Measurements from ENCODE around the gene GPR162.

The GPR162 gene, protein sequence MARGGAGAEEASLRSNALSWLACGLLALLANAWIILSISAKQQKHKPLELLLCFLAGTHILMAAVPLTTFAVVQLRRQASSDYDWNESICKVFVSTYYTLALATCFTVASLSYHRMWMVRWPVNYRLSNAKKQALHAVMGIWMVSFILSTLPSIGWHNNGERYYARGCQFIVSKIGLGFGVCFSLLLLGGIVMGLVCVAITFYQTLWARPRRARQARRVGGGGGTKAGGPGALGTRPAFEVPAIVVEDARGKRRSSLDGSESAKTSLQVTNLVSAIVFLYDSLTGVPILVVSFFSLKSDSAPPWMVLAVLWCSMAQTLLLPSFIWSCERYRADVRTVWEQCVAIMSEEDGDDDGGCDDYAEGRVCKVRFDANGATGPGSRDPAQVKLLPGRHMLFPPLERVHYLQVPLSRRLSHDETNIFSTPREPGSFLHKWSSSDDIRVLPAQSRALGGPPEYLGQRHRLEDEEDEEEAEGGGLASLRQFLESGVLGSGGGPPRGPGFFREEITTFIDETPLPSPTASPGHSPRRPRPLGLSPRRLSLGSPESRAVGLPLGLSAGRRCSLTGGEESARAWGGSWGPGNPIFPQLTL

GRCh38 chr12:6821591-6822425 lies at the start of gene GPR162:
Gene GPR162, plus strand, starts transcription at chr12:6821821. Its CDS starts 2,078 bp downstream, at chr12:6823899.
- no peak within 1 kb of the TSS for H3K27ac ChIP-seq (ENCODE audit: low read length)
- H3K9ac ChIP-seq (ENCODE audit: low read length in 2 of 2) = peak within 1 kb of the TSS; percentile 47 to 60
- no peaks in the 10 kb centered on the region for H3K9me3 ChIP-seq (ENCODE audit: control insufficient read depth in 2 of 2, low read length in 2 of 2)
- peaks cover 32% of the 10 kb centered on the region for H3K4me1 ChIP-seq (ENCODE audit: control insufficient read depth, insufficient read depth, low read length)
- peak within 1 kb of the TSS; percentile 70 to 72 for H3K4me3 ChIP-seq (ENCODE audit: low read length in 2 of 2)
- no peaks in the 10 kb centered on the region for H3K36me3 ChIP-seq (ENCODE audit: control insufficient read depth in 2 of 2, insufficient read depth in 2 of 2, low read length in 2 of 2)
- peaks cover 0 to 16% of the 10 kb centered on the region in 2 donors for H3K27me3 ChIP-seq (ENCODE audit: control insufficient read depth in 1 of 2, insufficient read depth in 2 of 2, low read length in 2 of 2)

DNA sequence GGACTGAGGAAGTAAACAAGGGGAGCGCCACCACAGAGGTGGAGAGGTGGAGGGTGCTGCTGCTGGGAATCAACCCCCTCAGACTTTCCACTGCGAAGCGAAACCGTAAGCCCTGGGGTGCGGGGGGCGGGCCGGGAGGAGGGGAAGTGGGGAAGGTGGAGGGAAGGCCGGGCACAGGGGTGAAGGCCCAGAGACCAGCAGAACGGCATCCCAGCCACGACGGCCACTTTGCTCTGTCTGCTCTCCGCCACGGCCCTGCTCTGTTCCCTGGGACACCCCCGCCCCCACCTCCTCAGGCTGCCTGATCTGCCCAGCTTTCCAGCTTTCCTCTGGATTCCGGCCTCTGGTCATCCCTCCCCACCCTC lies 49.3 kb upstream of the GPR162 start, which contains the start of gene LAG3:
LAG3 (plus strand) TSS at position 190 of the 365 bp plus-strand sequence. CDS start 333 bp downstream, outside the sequence.
- peak within 1 kb of the TSS in 1 of 2 donors; percentile 57 for H3K4me3 ChIP-seq (ENCODE audit: low read length in 2 of 2)
- no peaks in the 10 kb centered on the region for H3K27me3 ChIP-seq (ENCODE audit: control insufficient read depth in 1 of 2, insufficient read depth in 2 of 2, low read length in 2 of 2)
- H3K36me3 ChIP-seq (ENCODE audit: control insufficient read depth in 2 of 2, insufficient read depth in 2 of 2, low read length in 2 of 2) = peaks cover 11 to 13% of the 10 kb centered on the region in 2 donors
- peak within 1 kb of the TSS in 1 of 2 donors; percentile 27 for H3K9ac ChIP-seq (ENCODE audit: low read length in 2 of 2)
- H3K4me1 ChIP-seq (ENCODE audit: control insufficient read depth, insufficient read depth, low read length) = peaks cover 46% of the 10 kb centered on the region
- peak within 1 kb of the TSS; percentile 31 for H3K27ac ChIP-seq (ENCODE audit: low read length)
- H3K9me3 ChIP-seq (ENCODE audit: control insufficient read depth in 2 of 2, low read length in 2 of 2) = no peaks in the 10 kb centered on the region

- H3K9me3 ChIP-seq (ENCODE audit: control insufficient read depth in 2 of 2, low read length in 2 of 2) = no peaks in the 10 kb centered on the region
- H3K27me3 ChIP-seq (ENCODE audit: control insufficient read depth in 1 of 2, insufficient read depth in 2 of 2, low read length in 2 of 2) = no peaks in the 10 kb centered on the region
- H3K4me3 ChIP-seq (ENCODE audit: low read length in 2 of 2) = peak overlapping the region in 1 of 2 donors; percentile 57
- H3K4me1 ChIP-seq (ENCODE audit: control insufficient read depth, insufficient read depth, low read length) = peaks cover 46% of the 10 kb centered on the region
- peak overlapping the region in 1 of 2 donors; percentile 27 for H3K9ac ChIP-seq (ENCODE audit: low read length in 2 of 2)
- H3K27ac ChIP-seq (ENCODE audit: low read length) = peak overlapping the region; percentile 31
- peaks cover 11 to 13% of the 10 kb centered on the region in 2 donors for H3K36me3 ChIP-seq (ENCODE audit: control insufficient read depth in 2 of 2, insufficient read depth in 2 of 2, low read length in 2 of 2)
These were observed 48.7 kb upstream of the GPR162 start for GRCh38 chr12:6772726-6773589.

DNA sequence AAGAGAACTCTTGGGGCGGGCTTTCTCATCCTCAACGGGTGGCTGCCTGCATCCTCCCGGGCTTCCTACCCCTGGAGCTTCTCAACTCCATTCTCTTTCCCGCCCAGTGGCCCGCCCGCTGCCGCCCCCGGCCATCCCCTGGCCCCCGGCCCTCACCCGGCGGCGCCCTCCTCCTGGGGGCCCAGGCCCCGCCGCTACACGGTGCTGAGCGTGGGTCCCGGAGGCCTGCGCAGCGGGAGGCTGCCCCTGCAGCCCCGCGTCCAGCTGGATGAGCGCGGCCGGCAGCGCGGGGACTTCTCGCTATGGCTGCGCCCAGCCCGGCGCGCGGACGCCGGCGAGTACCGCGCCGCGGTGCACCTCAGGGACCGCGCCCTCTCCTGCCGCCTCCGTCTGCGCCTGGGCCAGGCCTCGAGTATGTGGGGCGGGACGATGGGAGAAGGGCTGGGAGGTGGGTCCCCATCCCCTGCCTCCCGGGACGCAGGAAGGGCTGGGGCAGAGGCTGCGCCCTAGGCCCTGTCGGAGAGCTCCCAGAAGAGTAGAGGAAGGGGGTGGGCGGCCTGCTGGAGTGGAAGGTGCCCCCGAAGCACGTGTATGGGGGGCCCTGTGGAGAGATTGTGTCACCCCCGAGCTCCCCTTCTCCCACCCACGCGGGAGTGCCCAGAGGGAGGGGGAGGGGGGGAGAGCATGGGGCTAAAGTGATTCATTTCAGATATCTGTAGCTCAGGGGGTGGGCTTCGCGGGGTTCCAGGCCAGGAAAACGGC lies 47.9 kb upstream of the GPR162 start:
- H3K4me1 ChIP-seq (ENCODE audit: control insufficient read depth, insufficient read depth, low read length) = peaks cover 46% of the 10 kb centered on the region
- H3K9ac ChIP-seq (ENCODE audit: low read length in 2 of 2) = peak overlapping the region in 1 of 2 donors; percentile 27
- peak overlapping the region; percentile 8 to 57 for H3K4me3 ChIP-seq (ENCODE audit: low read length in 2 of 2)
- peaks cover 11 to 13% of the 10 kb centered on the region in 2 donors for H3K36me3 ChIP-seq (ENCODE audit: control insufficient read depth in 2 of 2, insufficient read depth in 2 of 2, low read length in 2 of 2)
- H3K9me3 ChIP-seq (ENCODE audit: control insufficient read depth in 2 of 2, low read length in 2 of 2) = no peaks in the 10 kb centered on the region
- H3K27ac ChIP-seq (ENCODE audit: low read length) = no peak overlapping the region
- H3K27me3 ChIP-seq (ENCODE audit: control insufficient read depth in 1 of 2, insufficient read depth in 2 of 2, low read length in 2 of 2) = no peaks in the 10 kb centered on the region

- Histone ChIP-seq H3K36me3 (ENCODE audit: control insufficient read depth in 2 of 2, insufficient read depth in 2 of 2, low read length in 2 of 2) (peaks cover 11% of the 10 kb centered on the region in 2 donors), H3K4me3 (ENCODE audit: low read length in 2 of 2) (no peak overlapping the region), H3K27ac (ENCODE audit: low read length) (no peak overlapping the region)
These were observed 47.0 kb upstream of the GPR162 start for GRCh38 chr12:6774499-6775062.

DNA sequence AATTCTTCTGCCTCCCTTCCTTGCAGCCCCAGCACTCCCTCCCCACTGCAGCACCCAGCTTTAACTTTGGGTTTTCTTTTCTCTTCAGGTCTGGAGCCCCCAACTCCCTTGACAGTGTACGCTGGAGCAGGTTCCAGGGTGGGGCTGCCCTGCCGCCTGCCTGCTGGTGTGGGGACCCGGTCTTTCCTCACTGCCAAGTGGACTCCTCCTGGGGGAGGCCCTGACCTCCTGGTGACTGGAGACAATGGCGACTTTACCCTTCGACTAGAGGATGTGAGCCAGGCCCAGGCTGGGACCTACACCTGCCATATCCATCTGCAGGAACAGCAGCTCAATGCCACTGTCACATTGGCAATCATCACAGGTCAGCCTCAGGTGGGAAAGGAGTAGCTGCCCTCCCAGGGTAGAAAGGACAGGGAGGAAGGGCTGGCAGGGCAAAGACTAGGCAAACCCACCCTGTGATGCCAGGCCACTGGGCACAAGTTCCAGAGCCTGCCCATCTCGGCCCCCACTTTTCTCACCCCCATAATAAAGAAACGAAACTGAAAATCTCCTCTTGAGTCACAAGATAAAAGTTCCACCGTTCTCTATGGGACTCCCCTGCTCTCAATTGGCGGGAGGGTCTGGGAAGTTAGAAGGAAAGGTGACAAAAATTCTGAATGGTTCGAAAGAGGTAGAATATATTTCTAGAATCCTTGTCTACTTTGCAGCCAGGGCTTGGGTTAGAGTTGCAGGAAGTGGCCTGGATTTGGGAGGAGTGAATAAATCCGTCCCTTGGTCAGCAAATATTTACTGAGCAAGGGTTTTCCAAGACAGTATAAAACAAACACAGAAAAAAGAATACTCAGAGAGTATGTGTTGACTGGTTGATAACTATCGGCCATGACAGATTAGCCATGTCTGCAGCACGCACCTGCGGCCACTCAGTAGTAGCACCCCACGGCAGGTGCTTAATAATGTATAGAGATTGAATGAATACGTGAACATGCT lies 46.1 kb upstream of the GPR162 start:
- Histone ChIP-seq H3K4me1 (ENCODE audit: control insufficient read depth, insufficient read depth, low read length) (peaks cover 42% of the 10 kb centered on the region), H3K36me3 (ENCODE audit: control insufficient read depth in 2 of 2, insufficient read depth in 2 of 2, low read length in 2 of 2) (peaks cover 6 to 11% of the 10 kb centered on the region in 2 donors), H3K27me3 (ENCODE audit: control insufficient read depth in 1 of 2, insufficient read depth in 2 of 2, low read length in 2 of 2) (no peaks in the 10 kb centered on the region), H3K4me3 (ENCODE audit: low read length in 2 of 2) (no peak overlapping the region), H3K9ac (ENCODE audit: low read length in 2 of 2) (no peak overlapping the region), H3K27ac (ENCODE audit: low read length) (no peak overlapping the region), H3K9me3 (ENCODE audit: control insufficient read depth in 2 of 2, low read length in 2 of 2) (no peaks in the 10 kb centered on the region)

More at GRCh38 chr12:6774499-6775062, 47.0 kb upstream of the GPR162 start:
- peaks cover 46% of the 10 kb centered on the region for H3K4me1 ChIP-seq (ENCODE audit: control insufficient read depth, insufficient read depth, low read length)
- H3K27me3 ChIP-seq (ENCODE audit: control insufficient read depth in 1 of 2, insufficient read depth in 2 of 2, low read length in 2 of 2) = no peaks in the 10 kb centered on the region
- H3K9me3 ChIP-seq (ENCODE audit: control insufficient read depth in 2 of 2, low read length in 2 of 2) = no peaks in the 10 kb centered on the region
- H3K9ac ChIP-seq (ENCODE audit: low read length in 2 of 2) = no peak overlapping the region

- Histone ChIP-seq H3K27ac (ENCODE audit: low read length) (peak overlapping the region; percentile 83), H3K9me3 (ENCODE audit: control insufficient read depth in 2 of 2, low read length in 2 of 2) (no peaks in the 10 kb centered on the region), H3K9ac (ENCODE audit: low read length in 2 of 2) (peak overlapping the region in 1 of 2 donors; percentile 65), H3K27me3 (ENCODE audit: control insufficient read depth in 1 of 2, insufficient read depth in 2 of 2, low read length in 2 of 2) (no peaks in the 10 kb centered on the region), H3K4me3 (ENCODE audit: low read length in 2 of 2) (peak overlapping the region in 1 of 2 donors; percentile 79), H3K36me3 (ENCODE audit: control insufficient read depth in 2 of 2, insufficient read depth in 2 of 2, low read length in 2 of 2) (no peaks in the 10 kb centered on the region), H3K4me1 (ENCODE audit: control insufficient read depth, insufficient read depth, low read length) (peaks cover 36% of the 10 kb centered on the region)
These were observed 44.2 kb upstream of the GPR162 start for GRCh38 chr12:6777386-6777785.

DNA sequence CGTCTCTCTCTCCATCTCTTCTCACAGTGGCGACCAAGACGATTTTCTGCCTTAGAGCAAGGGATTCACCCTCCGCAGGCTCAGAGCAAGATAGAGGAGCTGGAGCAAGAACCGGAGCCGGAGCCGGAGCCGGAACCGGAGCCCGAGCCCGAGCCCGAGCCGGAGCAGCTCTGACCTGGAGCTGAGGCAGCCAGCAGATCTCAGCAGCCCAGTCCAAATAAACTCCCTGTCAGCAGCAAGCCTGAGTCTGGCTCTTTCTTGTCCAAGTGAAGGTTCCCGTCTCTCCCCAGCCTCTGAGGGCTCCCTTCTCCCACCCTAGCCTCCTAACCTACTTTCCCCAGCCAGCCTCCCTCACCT lies 43.4 kb upstream of the GPR162 start:
- Histone ChIP-seq H3K27me3 (ENCODE audit: control insufficient read depth in 1 of 2, insufficient read depth in 2 of 2, low read length in 2 of 2) (no peaks in the 10 kb centered on the region), H3K36me3 (ENCODE audit: control insufficient read depth in 2 of 2, insufficient read depth in 2 of 2, low read length in 2 of 2) (no peaks in the 10 kb centered on the region), H3K4me3 (ENCODE audit: low read length in 2 of 2) (peak overlapping the region; percentile 55 to 79), H3K9ac (ENCODE audit: low read length in 2 of 2) (peak overlapping the region; percentile 65 to 68), H3K27ac (ENCODE audit: low read length) (peak overlapping the region; percentile 83), H3K4me1 (ENCODE audit: control insufficient read depth, insufficient read depth, low read length) (peaks cover 34% of the 10 kb centered on the region), H3K9me3 (ENCODE audit: control insufficient read depth in 2 of 2, low read length in 2 of 2) (no peaks in the 10 kb centered on the region)

Data from stomach smooth muscle (tissue), 2 donors.